Measurements from ENCODE around the gene LRCH1.

GRCh38 chr13:46782066-46782465, 229.1 kb downstream of the LRCH1 start:
- TF ChIP-seq CTCF (IDR thresholded peaks at IDR 0.05) (no peak), POLR2A (IDR thresholded peaks at IDR 0.05) (no peak)
